K562 (cell line): ENCODE data around the gene ELOVL1. TPM values are rescaled to one million over a fixed set of nuclear protein-coding genes. Genes with fewer than 3 reads are reported as not detected.

Source experiments
- CBFA2T2 ChIP-seq: fragments of 450-650 bp; conservative IDR thresholded peaks from 2 replicates; pipeline ENCODE4 v1.6.1; 2017; ENCODE audit warnings: mild to moderate bottlenecking
- CEBPZ ChIP-seq: fragments of 150-350 bp; IDR thresholded peaks from 2 replicates; pipeline ENCODE4 v1.6.1; 2014; ENCODE audit warnings: low read depth, mild to moderate bottlenecking, low read length, borderline replicate concordance
- CSDE1 ChIP-seq, 2 experiments: fragments of 450-650 bp; IDR thresholded peaks; 2 replicates each; pipeline ENCODE4 v1.6.1; 2016; ENCODE audit warnings: mild to moderate bottlenecking in 1 of 2
- NFE2L1 ChIP-seq: fragments of 450-650 bp; IDR thresholded peaks from 2 replicates; pipeline ENCODE4 v1.6.1; 2016; ENCODE audit warnings: missing genetic modification characterization, low read depth, mild to moderate bottlenecking, missing compliant biosample characterization, moderate library complexity, borderline replicate concordance
- OTX1 ChIP-seq: fragments of 450-650 bp; formaldehyde crosslinking; IDR thresholded peaks from 2 replicates; pipeline ENCODE4 v1.4.0; 2022; ENCODE audit warnings: mild to moderate bottlenecking
- RBM22 ChIP-seq: fragments of 200-400 bp; formaldehyde crosslinking; IDR thresholded peaks from 2 replicates; pipeline ENCODE4 v1.6.1; 2018; ENCODE audit warnings: low read length, low read depth; ENCODE audit not compliant: poor library complexity, severe bottlenecking
- SIRT6 ChIP-seq: IDR thresholded peaks from one replicate; pipeline ENCODE4 v1.6.1; 2012; ENCODE audit warnings: low read depth, mild to moderate bottlenecking, control low read depth, inconsistent platforms, low read length, moderate library complexity
- ZC3H8 ChIP-seq: fragments of 450-650 bp; IDR thresholded peaks from 2 replicates; pipeline ENCODE4 v1.6.1; 2017
- ZFP36 ChIP-seq: fragments of 150-350 bp; IDR thresholded peaks from 2 replicates; pipeline ENCODE4 v1.6.1; 2018; ENCODE audit warnings: low read length, low read depth; ENCODE audit not compliant: partially characterized antibody
- ZFPM2 ChIP-seq: fragments of 250-450 bp; sonication (Bioruptor Pico); IDR thresholded peaks from 2 replicates; pipeline ENCODE4 v1.5.1; 2022; ENCODE audit warnings: mild to moderate bottlenecking
- ZNF253 ChIP-seq: fragments of 250-450 bp; sonication (Bioruptor Pico); conservative IDR thresholded peaks from 2 replicates; pipeline ENCODE4 v1.6.1; 2021; ENCODE audit warnings: mild to moderate bottlenecking
- ZNF589 ChIP-seq: fragments of 200-800 bp; sonication (Bioruptor generic); IDR thresholded peaks from 2 replicates; pipeline ENCODE4 v1.6.1; 2016; ENCODE audit warnings: low read depth, missing genetic modification characterization, missing compliant biosample characterization
- ZNF707 ChIP-seq: fragments of 250-450 bp; sonication (Bioruptor Pico); conservative IDR thresholded peaks from 2 replicates; pipeline ENCODE4 v1.8.0; 2022; ENCODE audit warnings: inconsistent platforms, mild to moderate bottlenecking, moderate library complexity
- ZNF717 ChIP-seq: fragments of 250-450 bp; sonication (Bioruptor Pico); IDR thresholded peaks from 2 replicates; pipeline ENCODE4 v1.5.0; 2021
- polyA plus RNA-seq, 8 experiments: library from polyadenylated mRNA; depleted of rRNA in 4 of 8; stranded (reverse) in 5 of 8; unstranded in 3 of 8; fragments of >200 nt; fragmentation: Nextera tagmentation in 2 of 8; fragmentation: Illumina TruSeq in 1 of 8; extraction: Ambion mirVana in 2 of 8; extraction: Trizol in 1 of 8; gene quantifications; 2 replicates each; pipeline versions ENCODE4 v1.2.1 to v1.2.3, GENCODE V29; 2011 to 2014; ENCODE audit warnings: inconsistent platforms in 1 of 8, missing spikeins in 1 of 8
- total RNA-seq, 7 experiments: library from RNA; depleted of rRNA in 6 of 7; stranded (reverse); fragments of >200 nt in 6 of 7; fragmentation: Illumina TruSeq in 2 of 7; extraction: Trizol in 2 of 7; gene quantifications; 2 replicates each; pipeline versions ENCODE4 v1.2.1 to v1.2.3, GENCODE V29; 2011 to 2021; ENCODE audit warnings: low replicate concordance in 1 of 7
- TF ChIP-seq, protein P1 (sequence below), 2 experiments: fragments of 200-800 bp in 1 of 2; sonication (Bioruptor generic) in 1 of 2; sonication (generic) in 1 of 2; formaldehyde crosslinking in 1 of 2; IDR thresholded peaks in 1 of 2; conservative IDR thresholded peaks in 1 of 2; 2 replicates each; pipeline versions ENCODE4 v1.5.0 to v1.6.1; 2016 to 2020; ENCODE audit warnings: missing compliant biosample characterization in 1 of 2, missing genetic modification characterization in 1 of 2, missing genetic modification reagents in 1 of 2
- TF ChIP-seq, protein P2 (sequence below): sonication (generic); formaldehyde crosslinking; IDR thresholded peaks from 2 replicates; pipeline ENCODE4 v1.8.1; 2023; ENCODE audit warnings: missing genetic modification reagents, mild to moderate bottlenecking, borderline replicate concordance

Gene ELOVL1
- total and polyA plus RNA-seq, 9 of the 15 experiments (the other 6 are each of a cell fraction or from before 2014, with no cell fraction given) = 51.0 to 157 (median 70.3) TPM

DNA sequence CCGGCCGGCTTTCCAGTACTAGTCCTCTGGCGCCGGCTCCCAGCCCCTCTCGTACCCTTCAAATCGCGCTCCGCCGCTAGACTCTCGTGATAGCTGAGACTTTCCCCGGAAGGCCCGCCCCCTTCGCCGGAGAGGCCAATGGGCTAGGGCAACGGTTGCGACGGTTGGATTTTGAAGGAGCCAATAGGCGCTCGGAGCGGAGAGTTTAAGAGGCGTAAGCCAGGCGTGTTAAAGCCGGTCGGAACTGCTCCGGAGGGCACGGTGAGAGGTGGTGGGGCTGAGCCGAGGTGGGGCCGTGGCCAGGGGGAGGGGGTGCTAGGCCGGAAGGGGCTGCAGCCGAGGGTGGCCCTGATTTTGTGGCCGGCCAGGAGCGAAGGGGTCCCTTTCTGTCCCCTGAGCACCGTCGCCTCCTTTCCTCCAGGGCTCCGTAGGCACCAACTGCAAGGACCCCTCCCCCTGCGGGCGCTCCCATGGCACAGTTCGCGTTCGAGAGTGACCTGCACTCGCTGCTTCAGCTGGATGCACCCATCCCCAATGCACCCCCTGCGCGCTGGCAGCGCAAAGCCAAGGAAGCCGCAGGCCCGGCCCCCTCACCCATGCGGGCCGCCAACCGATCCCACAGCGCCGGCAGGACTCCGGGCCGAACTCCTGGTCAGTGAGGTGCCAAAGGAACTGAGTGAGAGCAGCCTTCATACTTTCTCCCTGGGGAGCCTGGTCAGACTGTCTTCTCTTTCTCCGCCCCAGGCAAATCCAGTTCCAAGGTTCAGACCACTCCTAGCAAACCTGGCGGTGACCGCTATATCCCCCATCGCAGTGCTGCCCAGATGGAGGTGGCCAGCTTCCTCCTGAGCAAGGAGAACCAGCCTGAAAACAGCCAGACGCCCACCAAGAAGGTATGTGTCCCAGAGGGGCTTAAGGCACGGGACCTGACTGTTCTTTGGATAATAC is 8.8 kb downstream of the ELOVL1 start, which contains the start of gene CDC20 (continued):
- TF ChIP-seq ZFPM2 (CRISPR knock-in tag) = no peak; the same call in 1 of the 2 replicates
- TF ChIP-seq ZNF253 (CRISPR knock-in tag) = no peak
- TF ChIP-seq CEBPZ = 0 out of 2 replicates have a peak, but pooled peaks have one; percentile 21
- TF ChIP-seq ZFP36 = no peak
- no peak for TF ChIP-seq SIRT6
- no peak for TF ChIP-seq ZNF589 (CRISPR knock-in tag)
- TF ChIP-seq, protein P1, sequence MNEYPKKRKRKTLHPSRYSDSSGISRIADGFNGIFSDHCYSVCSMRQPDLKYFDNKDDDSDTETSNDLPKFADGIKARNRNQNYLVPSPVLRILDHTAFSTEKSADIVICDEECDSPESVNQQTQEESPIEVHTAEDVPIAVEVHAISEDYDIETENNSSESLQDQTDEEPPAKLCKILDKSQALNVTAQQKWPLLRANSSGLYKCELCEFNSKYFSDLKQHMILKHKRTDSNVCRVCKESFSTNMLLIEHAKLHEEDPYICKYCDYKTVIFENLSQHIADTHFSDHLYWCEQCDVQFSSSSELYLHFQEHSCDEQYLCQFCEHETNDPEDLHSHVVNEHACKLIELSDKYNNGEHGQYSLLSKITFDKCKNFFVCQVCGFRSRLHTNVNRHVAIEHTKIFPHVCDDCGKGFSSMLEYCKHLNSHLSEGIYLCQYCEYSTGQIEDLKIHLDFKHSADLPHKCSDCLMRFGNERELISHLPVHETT (CRISPR knock-in tag; conservative IDR thresholded peaks at IDR 0.05 in 1 of 2, IDR thresholded peaks at IDR 0.05 in 1 of 2) = no peak
- TF ChIP-seq OTX1 (CRISPR knock-in tag) = no peak
- no peak for TF ChIP-seq ZNF717 (CRISPR knock-in tag)
- no peak for TF ChIP-seq ZC3H8
- no peak for TF ChIP-seq ZNF707 (CRISPR knock-in tag)
- peak; percentile 91 for TF ChIP-seq RBM22
- no peak for TF ChIP-seq NFE2L1 (tag)
- no peak for TF ChIP-seq CBFA2T2
- TF ChIP-seq CSDE1 (IDR thresholded peaks at IDR 0.05) = no peak
- TF ChIP-seq, protein P2, sequence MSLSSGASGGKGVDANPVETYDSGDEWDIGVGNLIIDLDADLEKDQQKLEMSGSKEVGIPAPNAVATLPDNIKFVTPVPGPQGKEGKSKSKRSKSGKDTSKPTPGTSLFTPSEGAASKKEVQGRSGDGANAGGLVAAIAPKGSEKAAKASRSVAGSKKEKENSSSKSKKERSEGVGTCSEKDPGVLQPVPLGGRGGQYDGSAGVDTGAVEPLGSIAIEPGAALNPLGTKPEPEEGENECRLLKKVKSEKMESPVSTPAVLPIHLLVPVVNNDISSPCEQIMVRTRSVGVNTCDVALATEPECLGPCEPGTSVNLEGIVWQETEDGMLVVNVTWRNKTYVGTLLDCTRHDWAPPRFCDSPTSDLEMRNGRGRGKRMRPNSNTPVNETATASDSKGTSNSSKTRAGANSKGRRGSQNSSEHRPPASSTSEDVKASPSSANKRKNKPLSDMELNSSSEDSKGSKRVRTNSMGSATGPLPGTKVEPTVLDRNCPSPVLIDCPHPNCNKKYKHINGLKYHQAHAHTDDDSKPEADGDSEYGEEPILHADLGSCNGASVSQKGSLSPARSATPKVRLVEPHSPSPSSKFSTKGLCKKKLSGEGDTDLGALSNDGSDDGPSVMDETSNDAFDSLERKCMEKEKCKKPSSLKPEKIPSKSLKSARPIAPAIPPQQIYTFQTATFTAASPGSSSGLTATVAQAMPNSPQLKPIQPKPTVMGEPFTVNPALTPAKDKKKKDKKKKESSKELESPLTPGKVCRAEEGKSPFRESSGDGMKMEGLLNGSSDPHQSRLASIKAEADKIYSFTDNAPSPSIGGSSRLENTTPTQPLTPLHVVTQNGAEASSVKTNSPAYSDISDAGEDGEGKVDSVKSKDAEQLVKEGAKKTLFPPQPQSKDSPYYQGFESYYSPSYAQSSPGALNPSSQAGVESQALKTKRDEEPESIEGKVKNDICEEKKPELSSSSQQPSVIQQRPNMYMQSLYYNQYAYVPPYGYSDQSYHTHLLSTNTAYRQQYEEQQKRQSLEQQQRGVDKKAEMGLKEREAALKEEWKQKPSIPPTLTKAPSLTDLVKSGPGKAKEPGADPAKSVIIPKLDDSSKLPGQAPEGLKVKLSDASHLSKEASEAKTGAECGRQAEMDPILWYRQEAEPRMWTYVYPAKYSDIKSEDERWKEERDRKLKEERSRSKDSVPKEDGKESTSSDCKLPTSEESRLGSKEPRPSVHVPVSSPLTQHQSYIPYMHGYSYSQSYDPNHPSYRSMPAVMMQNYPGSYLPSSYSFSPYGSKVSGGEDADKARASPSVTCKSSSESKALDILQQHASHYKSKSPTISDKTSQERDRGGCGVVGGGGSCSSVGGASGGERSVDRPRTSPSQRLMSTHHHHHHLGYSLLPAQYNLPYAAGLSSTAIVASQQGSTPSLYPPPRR (CRISPR knock-in tag) = peak; percentile 78; the same call in 1 of the 2 replicates
